ENCODE results near the gene MAU2.

- TF ChIP-seq CTCF (IDR thresholded peaks at IDR 0.05) (peak in 2 of 12 donors; percentile 2 to 34), POLR2A (IDR thresholded peaks at IDR 0.05) (no peak)
Measured at GRCh38 chr19:19343016-19343362, 22.4 kb downstream of the MAU2 start.
